Measurements from ENCODE around the gene MARF1.
"Not testable (repeated sequence)": the region's sequence is repeated elsewhere in the genome, so short reads cannot be mapped to it uniquely, and the experiment has no call there.

Gene MARF1

DNA sequence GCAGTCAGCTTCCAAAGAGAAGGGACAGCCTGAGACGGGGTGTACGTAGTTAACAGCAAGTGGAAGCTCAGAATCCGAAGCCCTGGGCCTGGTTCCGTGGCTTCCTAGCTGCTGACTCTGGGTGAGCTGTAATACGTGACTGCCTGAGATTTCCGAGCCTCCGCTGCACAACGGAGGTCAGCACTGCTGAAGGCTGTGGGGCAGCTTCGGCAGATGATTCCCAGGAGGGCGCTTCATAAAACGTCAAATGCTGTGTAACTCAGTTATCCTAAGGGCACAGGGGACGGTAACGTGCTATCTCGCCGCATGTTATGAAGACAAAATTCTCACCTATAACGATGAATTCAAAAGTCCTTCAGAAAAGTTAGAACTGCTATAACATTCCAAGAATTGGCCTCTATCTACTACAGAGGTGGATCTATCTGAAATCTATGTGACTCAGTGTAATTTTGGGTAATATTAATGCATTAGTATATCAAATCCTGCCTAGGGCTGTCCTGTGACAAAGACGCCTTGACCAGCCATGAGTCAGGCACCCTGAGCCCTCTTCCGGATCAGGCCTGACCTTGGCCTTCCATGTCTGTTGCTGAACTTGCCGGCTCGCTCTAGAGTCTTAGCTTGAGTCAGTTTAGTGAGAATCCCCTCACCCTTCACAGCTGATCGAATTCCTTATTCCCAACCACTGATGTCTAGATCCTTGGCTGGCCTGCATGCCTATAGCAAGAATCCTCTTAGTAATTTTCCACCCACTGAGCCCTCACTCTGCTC, 43.5 kb downstream of the MARF1 start:
- no peak for DNase-seq (ENCODE audit: low read depth in 3 of 3)

DNA sequence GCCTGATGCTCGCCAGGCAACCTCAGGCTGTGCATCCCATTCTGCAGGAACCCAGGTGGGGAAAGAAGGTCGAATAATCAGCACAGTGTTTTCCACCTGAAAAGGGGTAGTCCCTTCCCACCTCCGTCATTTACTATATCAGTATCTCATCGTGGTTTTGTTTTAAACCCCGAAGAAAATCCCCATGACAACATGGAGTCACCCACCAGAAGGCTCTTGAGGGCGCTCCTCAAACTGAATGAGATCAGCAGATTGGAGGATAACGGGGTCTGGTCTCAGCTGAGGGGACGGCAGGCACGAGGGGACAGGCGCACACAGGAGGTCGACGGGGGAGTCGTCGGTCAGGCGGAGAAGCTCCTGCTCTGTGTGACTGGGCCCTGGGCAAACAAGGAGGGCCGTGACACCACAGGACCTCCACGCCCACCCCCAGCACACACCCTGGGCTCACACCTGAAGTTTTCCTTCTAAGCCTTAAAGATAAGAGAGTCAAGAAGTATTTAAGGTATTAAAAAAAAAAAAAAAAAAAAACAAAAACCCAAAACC, 44.2 kb downstream of the MARF1 start:
- no peak for DNase-seq (ENCODE audit: low read depth in 3 of 3)

DNA sequence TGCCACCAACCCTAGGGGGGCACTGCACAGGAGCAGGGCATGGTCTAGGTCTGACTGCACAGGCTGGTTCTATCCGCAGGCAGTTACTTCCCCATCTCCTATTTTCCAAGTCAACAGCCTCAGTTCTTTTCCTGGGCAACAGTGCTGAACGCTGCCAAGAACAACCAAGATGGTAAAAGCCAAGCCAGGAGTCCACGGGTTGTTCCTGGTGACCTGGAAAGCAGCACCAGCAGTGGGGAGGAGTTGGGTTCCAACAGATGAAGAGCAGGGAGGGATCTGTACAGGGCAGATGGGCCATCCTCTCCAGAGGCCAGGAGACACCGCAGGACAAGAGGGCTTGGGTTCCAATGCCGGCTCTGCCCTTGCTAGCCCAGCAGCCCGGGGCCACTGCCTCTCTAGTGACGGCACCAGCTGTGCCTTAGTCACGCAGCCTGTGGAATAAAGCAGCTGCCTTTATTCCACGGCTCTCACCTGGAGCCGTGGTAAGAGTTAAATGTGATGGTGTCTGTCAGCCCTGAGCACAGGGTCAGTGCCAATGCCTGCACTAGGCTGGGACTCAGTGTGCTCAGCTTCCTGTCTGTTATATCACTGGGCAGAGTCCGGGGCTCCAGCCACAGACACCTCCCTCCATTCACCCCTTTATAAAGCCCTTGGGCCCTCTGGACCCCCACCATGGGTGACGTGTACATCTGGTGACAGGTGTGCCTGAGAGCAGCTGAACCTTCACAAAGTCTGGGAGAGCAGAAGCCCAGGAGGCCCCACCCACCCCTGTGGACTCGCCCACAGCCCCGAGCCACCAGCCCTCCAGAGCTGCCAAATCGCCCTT, 44.9 kb downstream of the MARF1 start:
- peak in 1 of 3 experiments; percentile 11 for DNase-seq (ENCODE audit: low read depth in 3 of 3)

DNA sequence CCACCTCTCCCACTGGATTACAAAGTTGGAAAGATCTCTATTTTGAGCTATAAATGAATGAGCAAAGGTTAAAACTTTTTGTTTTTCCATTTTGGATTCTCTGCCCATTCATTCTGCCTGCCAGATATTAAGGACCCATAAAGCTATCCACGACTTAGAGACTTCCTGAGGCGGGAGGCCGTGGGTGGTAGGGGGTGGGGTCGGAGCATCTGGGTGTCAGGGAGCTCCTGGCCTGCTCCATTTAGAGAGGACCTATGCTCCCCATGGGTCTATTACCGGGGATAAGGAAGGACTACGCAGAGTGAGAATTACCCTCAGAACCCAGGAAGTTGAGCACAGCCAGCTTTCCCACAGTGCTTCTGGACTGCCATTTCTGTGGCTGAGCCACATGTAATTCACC, 45.8 kb downstream of the MARF1 start:
- no peak for DNase-seq (ENCODE audit: low read depth in 3 of 3)

DNA sequence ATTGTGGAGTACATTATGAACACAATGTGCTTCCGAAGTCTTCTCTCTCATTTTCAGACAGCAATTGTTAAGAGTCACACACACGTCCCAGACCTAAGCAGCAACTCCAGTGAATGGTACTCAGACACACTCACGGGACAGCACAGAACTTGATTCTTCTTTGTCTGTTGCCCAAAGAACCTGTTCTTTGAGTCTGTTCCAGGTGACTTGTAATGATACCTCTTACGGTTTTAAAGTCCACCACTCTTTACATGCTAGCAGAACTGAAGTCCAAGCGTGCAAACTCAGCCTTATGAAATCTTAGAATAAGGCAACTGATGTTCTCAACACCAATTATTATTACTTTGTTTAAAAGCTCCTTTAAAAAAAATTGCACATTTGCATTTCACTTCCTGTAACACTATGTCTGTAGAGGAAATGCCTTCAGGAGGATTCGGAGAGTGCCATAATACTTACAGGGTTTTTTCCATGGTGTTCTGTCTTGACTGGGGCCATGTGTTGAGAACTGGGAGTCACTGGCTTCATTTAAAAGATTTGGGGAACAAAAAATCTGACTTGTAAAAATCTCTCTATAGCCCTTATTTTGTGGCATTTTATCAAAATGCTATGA, 48.1 kb downstream of the MARF1 start:
- no peak for DNase-seq (ENCODE audit: low read depth in 3 of 3)

DNA sequence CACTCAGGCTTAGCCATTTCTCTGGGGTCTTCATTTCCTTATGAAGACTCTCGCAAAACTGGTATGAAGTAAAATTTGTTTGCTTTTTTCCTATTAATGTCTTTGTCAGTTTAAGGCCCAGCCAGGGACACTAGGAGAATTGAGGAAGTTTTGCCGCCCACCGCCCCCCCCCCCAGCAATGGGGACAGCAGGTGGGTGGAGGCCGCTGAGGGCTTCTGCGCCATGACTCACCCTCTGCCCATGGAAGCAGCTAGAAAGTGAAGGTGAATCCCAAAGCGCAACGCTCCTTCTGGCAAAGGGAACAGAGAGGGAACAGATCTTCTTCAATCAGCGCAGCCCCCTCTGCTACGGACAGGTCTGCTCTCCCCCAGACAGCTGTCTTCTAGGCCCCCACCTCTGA, 49.7 kb downstream of the MARF1 start:
- no peak for DNase-seq (ENCODE audit: low read depth in 3 of 3)

DNA sequence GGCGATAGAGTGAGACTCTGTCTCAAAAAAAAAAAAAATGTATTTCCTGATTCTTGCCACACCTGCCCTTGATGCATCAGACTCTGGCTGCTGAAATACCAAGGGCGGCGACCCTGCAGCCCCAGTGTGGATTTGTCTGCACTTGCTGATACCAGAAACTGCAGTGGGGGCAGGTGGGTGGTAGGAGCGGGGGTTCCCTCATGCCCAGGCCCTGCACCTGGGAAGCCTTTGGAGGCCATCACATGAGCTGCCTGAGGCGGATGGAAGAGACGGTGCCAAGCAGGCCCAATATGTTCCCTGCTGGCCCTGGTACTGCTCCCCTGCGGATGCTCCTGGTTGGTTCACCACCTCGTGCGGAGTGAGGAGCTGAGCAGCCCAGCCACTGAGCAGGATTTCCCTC, 50.6 kb downstream of the MARF1 start:
- no peak for DNase-seq (ENCODE audit: low read depth in 3 of 3)

DNA sequence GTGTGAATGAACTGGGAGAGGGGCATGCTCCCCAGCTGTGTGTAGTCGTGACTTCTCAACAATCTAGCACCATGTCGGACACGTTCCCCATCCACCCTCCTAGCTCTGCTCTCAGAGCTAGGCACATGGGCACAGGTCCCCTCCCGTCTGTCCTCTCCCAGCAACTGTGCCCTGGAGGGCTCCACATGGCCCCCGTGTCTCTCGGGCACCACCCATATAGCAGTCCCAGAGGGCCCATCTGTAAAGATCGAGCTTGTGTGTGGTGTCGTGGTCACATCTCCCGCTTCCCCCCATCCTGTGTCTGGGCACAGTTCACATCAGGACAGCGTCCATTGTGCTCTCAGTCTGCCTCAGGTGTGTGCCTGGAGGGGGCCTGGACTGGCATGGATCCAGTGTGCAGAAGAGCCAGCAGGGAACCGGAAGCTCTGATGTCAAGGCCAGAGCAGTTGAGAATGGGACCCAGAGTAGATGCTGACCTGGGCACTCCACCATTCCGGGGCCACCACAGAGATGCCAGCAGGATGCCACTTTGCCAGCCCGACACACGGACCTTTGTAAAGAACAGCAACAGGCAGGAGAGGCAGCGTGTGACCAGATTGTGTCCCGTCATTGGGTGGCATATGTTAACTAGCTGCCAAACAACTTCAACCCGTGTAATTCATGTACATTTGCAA, 55.7 kb downstream of the MARF1 start:
- DNase-seq (ENCODE audit: low read depth in 3 of 3): no peak

DNA sequence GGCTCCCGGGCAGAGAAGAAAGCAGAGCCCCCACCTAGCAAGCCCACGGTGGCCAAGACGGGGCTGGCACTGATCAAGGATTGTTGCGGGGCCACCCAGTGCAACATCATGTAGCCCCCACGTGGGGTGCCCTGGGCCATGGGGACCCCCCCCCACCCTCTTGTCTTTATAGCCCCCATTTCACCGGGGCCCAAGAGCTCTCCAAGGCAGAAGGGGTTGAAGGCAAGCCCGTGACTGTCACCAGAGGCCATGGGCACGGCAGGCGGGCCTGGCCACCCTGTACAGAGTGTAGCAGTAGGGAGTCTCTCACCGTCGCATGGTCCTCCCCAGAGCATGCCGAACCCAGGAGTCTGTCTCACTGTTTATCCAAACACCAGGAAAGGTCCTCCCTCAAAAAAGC, 56.2 kb downstream of the MARF1 start:
- DNase-seq (ENCODE audit: low read depth in 3 of 3): no peak

DNA sequence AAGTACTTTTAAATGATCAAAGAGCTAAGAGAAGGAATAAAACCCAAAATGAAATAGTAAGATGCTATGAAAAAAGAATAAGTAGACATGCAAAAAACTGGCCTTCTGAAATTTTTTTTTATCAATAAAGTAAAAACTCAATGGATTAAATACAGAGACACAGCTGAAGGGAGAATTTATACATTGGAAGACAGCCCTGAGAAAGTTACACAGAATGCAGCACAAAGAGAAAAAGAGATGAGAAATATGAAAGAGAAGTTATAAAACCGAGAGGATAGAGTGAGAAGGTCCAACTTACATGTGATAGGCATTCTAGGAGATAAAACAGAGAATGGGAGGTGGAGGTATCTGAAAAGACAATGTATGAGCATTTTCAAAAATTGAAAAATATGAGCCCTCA, 57.0 kb downstream of the MARF1 start:
- DNase-seq (ENCODE audit: low read depth in 3 of 3): no peak

DNA sequence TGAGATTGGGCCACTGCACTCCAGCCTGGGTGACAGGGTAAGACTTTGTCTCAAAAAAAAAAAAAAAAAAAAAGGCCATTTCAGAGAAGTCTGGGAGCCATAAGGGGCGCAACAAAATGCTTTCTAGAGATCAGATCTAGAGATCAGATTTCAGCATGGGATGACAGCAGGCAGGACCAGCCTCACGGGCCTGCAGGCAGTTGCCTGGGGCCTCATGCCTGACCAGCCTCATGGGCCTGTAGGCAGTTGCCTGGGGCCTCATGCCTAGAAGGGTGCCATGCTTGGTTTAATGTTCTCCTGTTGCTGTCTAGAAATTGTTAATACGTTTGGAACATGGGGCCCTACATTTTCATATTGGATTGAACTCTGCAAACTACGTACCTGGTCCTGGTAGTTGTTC, 59.4 kb downstream of the MARF1 start:
- DNase-seq (ENCODE audit: low read depth in 3 of 3): no peak

DNA sequence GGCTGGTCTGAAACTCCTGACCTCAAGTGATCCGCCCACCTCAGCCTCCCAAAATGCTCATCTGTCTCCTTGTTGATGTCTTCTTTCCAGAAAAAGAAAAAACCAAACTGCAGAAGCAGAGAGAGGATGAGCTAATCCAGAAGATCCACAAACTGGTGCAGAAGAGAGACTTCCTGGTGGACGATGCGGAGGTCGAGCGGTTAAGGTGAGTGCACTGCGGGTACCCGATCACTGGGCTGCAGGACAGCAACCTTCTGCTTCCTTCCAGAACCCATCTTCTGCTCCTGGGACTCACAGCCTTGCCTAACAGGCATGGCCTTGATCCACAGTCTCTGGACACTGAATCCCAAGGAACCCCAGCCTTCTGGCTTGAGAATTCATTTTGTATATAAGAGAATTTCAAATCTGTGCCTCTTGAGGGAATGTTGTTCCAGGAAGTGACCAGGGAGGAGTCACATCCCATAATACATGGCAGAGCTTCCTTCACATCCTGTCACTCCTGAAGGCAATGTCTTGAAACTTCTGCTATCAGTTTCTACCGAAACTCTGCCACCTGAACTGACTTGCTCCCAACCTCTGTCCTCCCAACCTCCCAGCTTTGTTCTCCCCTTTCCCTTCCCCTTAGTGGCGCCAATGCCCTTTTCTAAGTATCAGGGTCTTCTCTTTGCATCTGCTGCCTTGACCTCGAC, 61.7 kb downstream of the MARF1 start:
- DNase-seq (ENCODE audit: low read depth in 3 of 3): no peak

DNA sequence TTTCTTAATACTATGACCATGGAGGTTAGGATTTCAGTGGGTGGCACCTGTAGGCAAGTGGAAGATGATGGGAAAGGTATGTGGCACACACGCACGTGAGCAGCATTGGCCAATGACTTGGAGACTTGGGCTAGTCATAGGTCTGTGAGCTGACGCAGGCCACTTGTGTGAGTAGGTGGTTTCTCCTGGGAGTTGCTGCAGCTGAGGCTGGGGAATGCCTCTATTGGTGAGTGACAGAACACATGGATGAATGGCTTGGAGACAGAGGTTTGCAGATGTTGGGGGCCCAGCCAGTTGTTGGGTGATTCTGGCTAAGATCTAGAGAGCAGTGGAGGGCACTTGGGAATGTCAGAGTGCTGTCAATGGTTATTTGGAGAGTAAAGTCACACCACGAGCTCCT, 64.1 kb downstream of the MARF1 start:
- DNase-seq (ENCODE audit: low read depth in 3 of 3): no peak

DNA sequence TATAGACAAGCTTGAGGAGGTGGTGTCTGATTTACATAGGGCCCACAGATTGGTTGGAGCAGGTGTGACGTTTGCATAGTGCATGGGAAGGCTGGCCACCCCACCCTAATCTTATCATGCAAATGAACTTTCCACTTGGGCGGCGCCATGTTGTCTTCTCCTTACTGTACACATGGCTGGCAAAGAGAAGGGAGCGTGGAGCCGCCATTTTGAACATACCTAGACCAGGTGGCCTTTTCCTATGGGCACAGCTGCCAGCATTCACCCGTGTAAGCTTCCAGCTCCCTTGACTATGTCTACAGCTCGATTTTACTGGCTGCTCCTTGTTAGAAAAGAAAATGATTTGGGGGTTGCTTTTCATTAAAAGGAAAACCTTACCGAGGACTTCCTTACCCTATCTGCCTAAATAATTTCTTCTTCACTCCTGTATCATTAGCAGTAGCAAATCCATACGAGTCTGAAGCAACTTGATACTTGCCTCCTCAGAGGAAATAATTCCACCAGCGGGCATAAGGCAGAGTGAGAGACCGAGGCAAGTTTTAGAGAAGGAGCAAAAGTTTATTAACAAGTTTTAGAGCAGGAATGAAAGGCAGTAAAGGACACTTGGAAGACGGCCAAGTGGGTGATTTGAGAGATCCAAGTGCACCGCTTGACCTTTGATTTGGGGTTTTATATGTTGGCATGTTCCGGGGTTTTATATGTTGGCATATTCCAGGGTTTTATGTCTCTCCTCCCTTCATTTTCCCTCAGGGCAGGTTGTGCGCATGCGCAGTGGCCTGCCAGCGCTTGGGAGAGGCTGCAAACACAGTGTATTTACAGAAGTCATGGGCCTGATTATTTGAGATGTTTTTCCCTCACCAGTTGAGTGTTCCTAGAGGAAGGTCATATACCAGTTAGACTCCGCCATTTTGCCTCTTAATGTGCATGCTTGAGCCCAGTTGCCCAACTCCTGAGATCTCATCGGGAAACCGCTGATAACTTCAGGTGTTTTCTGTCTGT, 65.7 kb downstream of the MARF1 start:
- DNase-seq (ENCODE audit: low read depth in 3 of 3): no peak

DNA sequence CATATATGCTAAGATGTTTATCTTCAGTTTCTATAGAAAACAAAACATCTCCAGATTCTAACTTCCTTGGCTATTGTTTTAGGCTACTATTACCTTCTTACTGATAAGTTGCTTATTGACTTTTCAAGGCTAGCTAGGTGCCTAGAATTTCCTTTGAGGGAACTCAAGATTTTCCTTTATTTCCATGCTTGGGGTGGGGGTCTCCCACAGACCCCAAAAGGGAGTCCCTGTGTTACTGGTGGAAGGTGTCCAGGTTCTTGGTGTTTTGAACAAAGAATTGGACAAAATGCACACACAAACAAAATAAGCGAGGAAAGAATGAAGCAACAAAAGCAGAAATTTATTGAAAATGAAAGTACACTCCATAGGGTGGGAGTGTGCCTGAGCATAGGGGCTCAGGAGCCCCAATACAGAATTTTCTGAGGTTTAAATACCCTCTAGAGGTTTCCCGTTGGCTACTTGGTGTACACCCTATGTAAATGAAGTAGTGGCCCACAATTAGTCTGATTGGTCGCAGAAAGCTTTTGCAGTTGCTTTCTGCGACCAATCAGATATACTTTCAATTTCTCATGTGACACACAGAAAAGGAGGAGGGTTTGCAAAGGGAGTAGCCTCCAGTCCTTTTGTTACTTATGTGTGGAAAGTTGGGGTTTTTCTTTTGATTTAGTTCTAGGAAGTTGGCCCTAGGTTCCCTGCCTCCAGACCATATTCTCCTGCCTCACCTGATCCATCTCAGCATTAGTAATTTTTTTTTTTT, 67.5 kb downstream of the MARF1 start:
- DNase-seq (ENCODE audit: low read depth in 3 of 3): no peak

DNA sequence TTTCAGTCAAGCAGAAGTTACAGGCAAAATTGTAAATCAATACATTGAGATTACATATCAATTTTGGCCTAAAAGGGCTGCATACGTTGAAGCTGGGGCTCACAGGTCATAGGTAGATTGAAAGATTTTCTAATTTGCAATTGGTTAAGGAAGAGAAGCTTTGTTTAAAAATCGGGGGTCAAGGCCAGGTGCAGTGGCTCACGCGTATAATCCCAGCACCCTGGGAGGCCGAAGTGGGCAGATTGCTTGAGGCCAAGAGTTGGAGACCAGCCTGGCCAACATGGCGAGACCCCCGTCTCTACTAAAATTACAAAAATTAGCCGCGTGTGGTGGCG, 68.4 kb downstream of the MARF1 start:
- no peak for DNase-seq (ENCODE audit: low read depth in 3 of 3)

DNA sequence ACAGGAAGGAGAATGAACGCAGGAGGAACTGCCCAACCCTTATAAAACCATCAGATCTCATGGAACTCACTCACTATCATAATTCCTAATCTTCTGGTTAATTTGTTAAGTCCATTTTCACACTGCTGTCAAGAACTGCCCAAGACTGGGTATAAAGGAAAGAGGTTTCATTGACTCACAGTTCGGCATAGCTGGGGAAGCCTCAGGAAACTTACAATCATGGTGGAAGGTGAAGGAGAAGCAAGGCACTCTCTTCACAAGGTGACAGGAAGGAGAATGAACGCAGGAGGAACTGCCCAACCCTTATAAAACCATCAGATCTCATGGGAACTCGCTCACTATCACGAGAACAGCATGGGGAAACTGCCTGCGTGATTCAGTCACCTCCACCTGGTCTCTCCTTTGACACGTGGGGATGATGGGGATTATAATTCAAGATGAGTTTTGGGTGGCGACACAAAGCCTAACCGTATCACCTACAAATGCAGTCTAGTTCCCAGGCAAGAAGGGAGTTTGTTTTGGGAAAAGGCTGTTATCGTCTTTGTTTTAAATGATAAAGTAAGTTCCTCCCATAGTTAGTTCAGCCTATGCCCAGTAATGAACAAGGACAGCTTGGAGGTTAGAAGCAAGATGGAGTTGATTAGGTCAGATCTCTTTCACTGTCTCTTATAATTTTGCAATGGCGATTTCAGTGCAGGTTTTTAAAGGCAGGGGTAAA, 68.9 kb downstream of the MARF1 start:
- not testable (repeated sequence) for DNase-seq (ENCODE audit: low read depth in 3 of 3)

DNA sequence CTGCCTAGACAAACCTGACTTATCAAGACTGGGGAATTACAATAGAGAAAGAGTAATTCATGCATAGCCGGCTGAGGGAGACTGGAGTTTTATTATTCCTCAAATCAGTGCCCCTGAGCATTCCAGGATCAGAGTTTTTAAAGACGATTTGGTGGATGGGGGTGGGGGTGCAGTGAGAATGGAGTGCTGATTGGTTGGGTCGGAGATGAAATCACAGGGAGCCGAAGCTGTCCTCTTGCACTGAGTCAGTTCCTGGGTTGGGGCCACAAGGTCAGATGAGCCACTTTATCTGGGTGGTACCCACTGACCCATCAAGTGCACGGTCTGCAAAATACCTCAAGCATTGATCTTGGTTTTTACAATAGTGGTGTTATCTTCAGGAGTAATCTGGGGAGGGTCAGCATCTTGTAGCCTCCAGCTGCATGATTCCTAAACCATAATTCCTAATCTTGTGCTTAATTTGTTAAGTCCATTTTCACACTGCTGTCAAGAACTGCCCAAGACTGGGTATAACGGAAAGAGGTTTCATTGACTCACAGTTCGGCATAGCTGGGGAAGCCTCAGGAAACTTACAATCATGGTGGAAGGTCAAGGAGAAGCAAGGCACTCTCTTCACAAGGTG, 69.6 kb downstream of the MARF1 start:
- no peak for DNase-seq (ENCODE audit: low read depth in 3 of 3)

All from stimulated activated CD4-positive, alpha-beta T cell treated with anti-CD3 and anti-CD28 coated beads, TNF-alpha, amount 100 ng/mL, for 24 hours (primary cell).